LNCAP (cell line): ENCODE results near the gene MAST1.

Experiments
- TF ChIP-seq, protein P1 (sequence below): fragments of 450-650 bp; IDR thresholded peaks from 2 replicates; pipeline ENCODE4 v1.5.1; 2017; ENCODE audit warnings: mild to moderate bottlenecking

Gene MAST1

DNA sequence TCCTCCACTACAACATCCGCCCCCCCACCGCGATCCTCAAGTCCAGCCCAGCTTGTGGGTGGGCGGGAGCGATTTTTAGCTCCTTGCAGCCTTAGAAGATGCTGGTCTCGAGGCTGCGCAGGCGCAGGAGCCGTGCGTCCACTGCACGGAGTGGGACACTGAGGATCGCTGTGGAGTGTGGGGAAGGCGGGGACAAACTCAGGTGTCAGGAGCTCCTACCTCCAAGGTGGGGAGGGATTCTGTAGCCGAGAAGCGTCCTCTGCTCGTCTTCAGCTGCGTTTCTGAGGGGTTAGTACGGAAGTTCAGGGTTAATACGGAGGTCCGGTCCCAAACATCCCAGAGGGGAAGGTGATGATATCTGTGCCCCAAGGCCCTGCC, 3.8 kb upstream of the MAST1 start, which contains the start of gene RTBDN:
Gene RTBDN (minus strand): TSS at position 14 of the 378 bp plus-strand sequence. CDS start 4,600 bp downstream, outside the sequence.
- TF ChIP-seq, protein P1, sequence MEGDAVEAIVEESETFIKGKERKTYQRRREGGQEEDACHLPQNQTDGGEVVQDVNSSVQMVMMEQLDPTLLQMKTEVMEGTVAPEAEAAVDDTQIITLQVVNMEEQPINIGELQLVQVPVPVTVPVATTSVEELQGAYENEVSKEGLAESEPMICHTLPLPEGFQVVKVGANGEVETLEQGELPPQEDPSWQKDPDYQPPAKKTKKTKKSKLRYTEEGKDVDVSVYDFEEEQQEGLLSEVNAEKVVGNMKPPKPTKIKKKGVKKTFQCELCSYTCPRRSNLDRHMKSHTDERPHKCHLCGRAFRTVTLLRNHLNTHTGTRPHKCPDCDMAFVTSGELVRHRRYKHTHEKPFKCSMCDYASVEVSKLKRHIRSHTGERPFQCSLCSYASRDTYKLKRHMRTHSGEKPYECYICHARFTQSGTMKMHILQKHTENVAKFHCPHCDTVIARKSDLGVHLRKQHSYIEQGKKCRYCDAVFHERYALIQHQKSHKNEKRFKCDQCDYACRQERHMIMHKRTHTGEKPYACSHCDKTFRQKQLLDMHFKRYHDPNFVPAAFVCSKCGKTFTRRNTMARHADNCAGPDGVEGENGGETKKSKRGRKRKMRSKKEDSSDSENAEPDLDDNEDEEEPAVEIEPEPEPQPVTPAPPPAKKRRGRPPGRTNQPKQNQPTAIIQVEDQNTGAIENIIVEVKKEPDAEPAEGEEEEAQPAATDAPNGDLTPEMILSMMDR, result no peak

DNA sequence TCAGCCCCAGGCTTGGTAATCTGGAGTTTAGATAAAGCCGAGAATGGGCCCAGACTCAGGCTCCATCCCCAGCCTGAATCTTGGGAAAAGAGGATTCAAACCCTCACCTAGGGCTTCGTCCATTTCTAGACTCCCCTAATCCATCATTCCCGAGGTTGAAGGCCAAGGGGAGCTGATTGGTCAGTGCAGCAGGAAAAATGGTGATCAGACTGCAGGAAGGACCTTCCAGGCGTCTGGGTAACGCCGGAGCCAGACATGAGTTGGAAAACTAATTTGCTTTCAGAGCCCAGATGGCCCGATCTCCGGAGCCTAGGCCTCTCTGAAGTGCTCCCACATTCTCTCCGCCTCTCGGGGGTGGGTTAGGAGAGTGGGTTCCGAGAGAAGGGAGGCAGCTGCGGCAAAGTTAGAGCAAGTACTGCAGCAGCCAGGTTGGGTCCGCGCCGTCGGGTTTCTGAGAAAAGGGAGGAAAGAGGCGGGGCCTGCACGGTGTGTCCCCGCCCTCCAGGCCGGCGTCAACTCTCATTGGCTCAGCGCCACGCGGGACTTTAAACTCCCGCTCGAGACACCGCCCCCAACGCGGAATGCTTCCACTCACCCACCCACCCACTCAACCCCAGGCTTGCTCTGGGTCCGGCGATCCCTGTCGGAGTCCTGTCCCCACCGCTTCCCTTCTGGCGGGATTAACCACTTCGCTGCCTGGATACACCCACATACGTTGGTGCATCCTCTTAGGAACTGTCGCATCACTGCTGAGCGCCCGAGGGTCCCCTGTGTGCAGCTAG, 3.1 kb upstream of the MAST1 start:
- TF ChIP-seq, protein P1, result no peak

DNA sequence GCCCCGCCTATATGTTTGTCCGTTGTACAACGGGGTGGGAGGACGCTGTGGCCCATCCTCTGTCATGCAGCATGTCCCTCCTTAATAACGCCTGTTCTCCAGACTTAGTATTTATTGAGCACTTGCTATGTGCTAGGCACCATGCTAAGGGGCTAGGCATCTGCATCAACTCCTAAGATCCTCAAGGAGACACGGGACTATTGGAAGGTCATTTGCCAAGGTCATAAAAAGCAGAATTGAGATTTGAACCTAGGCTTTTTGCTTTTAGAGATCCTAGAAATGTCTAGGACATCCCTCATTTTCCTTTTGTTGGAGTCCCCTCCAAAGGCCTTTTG, 1.8 kb upstream of the MAST1 start:
- TF ChIP-seq, protein P1, result no peak

DNA sequence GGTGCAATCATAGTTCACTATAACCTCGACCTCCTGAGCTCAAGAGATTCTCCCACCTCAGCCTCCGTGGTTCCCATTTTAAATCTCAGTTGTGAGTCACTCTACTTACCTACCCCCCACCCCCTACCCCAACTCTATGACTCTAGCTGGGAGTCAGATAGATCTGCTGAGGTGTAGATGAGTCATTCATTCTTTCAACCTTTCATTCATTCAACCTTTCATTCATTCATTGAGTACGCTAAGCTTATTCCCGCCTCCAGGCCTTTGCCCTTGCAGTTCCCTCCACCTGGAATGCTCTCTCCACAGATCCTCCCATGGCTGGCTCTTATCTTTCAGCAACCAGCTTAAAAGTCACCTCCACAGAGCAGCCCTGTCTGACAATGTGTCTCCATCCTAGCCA, 1.1 kb upstream of the MAST1 start:
- TF ChIP-seq, protein P1, result no peak

DNA sequence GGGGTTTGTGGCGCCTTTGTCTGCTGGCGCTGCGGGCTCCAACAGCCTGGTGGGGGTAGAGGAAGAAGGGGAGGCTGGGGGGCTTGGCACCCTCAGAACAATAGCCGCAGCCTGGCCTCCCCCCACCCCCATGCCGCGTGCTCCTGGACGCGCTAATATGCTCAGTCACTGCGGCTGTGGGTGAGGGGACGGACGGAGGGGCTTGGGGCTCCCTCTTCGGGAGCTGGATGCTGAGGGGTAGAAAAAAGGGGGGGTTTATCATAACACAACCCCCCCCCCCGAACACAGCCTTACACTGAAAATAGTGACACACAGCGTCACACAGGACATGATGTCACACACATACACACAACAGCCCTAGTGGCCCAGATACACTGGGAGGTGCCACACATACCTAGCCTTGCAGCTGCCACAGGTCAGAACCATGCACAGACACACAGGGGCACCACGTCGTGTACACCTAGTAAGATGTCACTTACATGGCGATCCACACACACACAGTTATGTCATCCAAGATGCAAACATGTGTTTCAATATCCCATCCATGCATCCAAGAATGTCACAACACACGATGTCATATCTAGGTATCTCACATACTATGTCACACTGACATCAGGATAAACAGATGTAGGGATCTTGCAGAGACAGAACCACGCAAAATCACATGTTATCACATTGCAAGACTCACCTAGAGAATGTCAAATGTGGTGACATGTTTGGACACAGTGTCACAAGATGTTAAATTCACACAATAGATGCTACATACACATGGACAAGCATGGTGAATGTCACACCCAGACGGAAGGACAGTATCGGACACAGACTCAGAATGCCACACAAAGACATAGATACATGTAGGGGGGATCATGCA, 806 bp downstream of the MAST1 start:
- TF ChIP-seq, protein P1, result no peak

DNA sequence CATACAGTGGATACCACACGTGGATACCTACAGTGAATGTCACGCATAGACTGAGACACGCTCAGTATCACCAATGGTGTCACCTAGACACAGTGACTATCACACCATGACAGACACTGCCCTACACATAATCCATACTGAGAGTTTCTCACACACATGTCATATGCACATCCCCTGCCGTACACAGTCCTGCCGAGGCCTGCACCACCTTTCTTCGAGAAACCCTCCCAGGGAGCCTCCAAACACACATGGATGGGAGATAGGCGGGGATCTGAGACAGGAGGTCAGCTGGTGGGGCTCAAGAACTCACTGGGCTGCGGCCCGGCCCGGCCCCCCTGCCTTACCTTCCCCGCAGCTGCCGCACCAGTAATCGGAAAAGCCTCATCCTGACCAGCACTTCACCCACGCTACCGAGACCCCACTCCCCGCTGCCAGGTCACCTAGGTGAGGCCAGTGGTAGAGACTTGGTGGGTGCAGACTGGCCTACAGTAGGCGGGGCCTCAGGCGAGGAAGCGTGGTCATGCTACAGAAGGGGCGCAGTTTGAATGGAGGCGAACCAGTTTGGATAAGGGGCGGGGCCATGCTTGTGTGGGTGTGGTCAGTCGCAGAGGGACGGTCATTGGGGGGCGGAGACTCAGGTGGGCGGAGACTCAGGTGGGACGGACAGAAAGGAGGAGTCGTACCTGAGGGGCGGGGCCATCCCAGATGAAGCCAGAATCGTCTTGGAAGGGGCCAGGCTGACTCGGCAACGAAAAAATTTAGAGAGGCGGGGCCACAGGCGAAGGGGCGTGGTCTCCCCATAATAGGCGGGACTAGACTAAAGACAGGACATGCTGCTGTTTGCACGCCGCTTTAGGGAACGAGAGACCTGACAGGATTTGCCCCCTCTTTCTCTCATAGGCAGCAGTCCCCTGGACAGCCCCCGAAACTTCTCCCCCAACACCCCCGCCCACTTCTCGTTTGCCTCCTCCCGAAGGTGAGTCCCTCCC, 2.1 kb downstream of the MAST1 start:
- TF ChIP-seq, protein P1, result no peak

DNA sequence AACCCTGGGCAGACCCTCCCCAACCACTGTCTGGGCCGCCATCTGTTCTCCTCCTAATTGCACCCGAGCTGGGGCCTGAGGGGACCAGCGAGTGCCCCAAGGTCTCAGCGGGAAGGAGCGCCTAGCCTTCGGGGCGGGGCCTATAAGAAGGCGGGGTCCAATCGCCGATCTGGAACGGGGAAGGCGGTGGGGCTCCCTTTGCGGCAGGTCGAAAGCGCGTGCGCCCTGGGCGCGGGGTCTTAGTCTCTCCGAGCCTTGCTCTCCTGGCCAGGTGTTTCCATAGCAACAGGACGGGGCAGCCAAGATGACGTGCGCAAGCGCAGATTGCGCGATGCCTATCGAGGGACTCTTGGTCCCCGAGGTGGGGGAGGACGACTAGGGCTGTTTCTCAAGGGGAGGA, 2.8 kb downstream of the MAST1 start:
- TF ChIP-seq, protein P1, result no peak
